Activated gamma-delta T cell treated with Interleukin-2 at 50 U/mL for 16 hours (primary cell): ENCODE measurements around the gene TBC1D16.
"Not testable (repeated sequence)": the region's sequence is repeated elsewhere in the genome, so short reads cannot be mapped to it uniquely, and the experiment has no call there.

Experiments
- DNase-seq: peaks from one replicate; pipeline ENCODE4 v3.0.0-alpha.2; 2020

The TBC1D16 gene

DNA sequence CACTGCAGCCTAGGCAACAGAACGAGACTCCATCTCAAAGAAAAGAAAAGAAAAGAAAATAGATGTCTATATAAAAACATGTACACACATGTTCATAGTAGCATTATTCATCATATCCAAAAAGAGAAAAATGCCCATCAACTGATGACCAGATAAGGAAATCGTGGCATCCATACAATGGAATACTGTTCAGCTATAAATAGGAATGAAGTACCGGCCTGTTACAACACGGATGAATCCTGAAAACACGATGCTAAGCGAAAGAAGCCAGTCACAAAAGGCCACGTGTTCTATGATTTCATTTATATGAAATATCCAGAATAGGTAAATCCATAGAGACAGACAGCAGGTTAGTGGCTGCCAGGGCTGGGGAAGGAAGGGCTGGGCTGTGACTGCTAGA, 65.8 kb downstream of the TBC1D16 start:
- no peak for DNase-seq

DNA sequence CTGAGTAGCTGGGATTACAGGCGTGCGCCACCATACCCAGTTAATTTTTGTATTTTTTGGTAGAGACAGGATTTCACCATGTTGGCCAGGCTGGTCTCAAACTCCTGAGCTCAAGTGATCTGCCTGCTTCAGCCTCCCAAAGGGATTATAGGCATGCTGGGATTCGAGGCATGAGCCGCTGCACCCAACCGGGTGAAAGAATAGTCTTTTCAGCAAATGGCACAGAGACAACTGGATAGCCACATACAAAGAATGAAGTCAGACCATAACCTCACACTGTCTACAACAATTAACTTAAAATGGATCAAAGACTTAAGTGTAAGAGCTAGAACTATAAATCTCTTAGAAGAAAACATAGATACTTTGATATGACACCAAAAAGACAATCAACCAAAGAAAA, 67.6 kb downstream of the TBC1D16 start:
- DNase-seq, result no peak

DNA sequence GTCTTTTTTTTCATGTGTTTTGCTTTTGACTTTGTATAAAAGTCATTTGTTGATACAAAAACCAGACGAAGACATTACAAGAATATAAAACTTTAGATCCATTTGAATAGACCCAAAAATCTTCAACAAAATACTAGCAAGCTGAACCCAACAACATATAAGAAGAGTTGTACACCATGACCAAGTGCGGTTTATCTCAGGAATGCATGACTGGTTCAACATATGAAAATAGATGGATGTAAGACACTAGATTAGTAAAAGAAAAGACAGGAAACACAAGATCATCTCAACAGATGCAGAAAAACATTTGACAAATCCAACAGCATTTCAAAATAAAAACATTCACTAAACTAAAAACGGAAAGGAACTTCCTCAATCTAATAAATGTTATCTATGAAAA, 69.0 kb downstream of the TBC1D16 start:
- no peak for DNase-seq

DNA sequence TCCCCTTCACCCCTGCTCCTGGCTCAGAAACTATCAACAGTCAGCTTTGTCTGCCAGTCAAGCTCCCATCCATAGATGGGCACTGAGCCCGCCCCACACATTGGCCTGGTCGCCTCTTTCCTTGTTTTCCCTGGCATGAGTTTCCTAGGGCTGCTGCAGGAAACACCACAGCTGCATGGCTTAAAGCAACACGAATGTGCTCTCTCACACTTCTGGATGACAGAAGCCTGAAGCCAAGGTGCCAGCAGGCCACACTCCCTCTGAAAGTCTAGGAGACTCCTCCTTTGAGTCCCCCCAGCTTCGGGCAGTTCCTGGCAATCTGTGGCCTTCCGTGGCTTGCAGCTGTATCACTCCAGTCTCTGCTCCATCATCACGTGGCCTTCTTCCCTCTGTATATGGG, 69.9 kb downstream of the TBC1D16 start:
- DNase-seq, result no peak

DNA sequence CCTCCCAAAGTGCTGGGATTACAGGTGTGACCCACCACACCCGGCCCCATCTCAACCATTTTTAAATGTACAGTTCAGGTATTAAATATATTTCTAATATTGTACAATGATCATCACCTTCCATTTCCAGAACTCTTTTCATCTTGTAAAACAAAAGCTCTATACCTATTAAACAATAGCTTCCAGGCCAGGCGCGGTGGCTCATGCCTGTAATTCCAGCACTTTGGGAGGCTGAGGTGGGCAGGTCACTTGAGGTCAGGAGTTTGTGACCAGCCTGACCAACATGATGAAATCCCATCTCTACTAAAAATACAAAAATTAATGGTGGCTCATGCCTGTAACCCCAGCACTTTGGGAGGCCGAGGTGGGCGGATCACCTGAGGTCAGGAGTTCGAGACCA, 73.2 kb downstream of the TBC1D16 start:
- DNase-seq, result not testable (repeated sequence)

DNA sequence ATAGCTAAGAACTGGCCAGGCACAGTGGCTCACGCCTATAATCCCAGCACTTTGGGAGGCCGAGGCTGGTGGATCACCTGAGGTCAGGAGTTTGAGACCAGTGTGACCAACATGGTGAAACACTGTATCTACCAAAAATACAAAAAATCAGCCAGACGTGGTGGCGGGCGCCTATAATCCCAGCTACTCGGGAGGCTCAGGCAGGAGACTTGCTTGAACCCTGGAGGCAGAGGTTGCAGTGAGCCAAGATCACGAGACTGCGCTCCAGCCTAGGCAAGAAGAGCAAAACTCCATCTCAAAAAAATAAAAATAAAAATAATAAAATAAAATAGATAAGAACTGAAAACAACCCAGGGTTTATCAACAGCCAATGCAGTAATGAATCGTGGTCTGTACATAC, 74.1 kb downstream of the TBC1D16 start:
- not testable (repeated sequence) for DNase-seq

DNA sequence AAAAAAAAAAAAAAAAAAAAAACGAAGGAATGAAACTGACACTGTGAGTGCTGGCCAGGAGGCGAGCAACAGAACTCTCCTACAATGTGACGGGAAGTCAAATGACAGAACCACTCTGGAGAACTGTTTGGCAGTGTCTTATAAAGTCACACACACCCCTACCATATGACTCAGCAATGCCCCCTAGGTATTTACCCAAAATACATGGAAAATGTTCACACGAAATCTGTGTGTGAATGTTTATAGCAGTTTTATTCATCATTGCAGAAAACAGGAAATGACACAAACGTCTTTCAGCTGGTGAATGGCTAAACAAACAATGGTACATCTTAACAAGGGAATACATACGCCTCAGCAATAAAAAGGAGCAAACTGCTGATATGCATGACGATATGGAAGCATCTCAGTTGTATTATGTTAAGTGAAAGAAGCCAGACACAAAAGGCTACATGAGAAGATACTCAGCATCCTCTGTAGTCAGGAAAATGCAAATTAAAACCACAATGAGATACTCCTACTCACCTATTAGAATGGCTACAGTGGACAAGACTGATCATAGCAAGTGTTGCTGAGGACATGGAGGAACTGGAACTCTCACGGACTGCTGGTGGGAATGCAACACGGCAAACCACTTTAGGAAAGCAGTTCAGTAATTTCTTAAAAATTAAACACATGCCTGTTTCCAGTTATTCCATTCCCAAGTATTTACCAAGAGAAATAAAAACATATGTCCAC, 74.7 kb downstream of the TBC1D16 start:
- no peak for DNase-seq

DNA sequence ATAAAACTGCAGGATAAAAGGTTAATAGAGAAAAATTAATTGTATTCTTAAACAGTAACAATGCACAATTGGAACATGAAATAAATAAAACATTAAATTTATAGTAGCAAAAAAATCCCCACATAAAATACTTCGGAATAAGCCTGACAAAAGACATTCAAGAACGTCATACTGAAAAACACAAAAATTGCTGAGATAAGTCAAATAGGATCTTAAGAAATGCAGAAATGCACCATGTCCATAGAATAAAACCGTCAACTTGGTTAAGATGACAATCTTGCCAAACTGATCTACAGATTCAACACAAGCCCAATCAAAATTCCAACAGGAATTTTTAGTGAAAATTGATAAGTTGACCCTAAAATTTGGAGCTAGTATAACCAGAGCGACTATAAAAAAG, 76.6 kb downstream of the TBC1D16 start:
- DNase-seq, result no peak

DNA sequence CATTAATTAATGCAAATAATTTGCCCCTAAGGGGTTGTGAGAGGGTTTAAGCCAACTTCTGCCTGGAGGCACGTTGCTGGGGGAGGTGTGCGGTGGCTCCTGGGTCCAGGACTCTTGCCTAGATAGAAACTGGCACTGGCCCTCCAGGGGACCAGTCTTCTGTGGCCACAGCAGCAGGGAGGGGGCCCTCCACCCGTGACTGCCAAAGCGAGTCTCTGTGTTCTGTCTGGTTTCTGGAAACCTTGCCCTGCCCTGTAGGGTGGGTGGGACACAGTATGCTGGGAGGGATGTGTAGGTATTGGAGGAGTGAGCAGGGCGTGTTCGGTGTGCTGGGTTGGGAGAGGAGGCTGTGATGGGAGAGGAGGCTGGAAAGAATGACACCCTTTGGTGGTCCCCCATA, 78.8 kb downstream of the TBC1D16 start:
- DNase-seq, result no peak

DNA sequence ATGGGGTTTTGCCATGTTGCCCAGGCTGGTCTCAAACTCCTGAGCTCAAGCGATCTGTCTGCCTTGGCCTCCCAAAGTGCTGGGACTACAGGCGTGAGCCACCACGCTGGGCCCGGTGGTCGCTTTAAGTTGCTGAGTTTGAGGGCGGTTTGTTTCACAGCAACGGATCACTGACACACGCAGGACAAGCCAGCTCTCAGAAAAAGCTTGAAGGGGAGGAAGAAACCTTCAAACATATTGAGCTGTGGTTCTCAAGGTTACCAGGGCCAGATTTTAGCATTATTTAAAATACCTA, 79.3 kb downstream of the TBC1D16 start:
- not testable (repeated sequence) for DNase-seq

DNA sequence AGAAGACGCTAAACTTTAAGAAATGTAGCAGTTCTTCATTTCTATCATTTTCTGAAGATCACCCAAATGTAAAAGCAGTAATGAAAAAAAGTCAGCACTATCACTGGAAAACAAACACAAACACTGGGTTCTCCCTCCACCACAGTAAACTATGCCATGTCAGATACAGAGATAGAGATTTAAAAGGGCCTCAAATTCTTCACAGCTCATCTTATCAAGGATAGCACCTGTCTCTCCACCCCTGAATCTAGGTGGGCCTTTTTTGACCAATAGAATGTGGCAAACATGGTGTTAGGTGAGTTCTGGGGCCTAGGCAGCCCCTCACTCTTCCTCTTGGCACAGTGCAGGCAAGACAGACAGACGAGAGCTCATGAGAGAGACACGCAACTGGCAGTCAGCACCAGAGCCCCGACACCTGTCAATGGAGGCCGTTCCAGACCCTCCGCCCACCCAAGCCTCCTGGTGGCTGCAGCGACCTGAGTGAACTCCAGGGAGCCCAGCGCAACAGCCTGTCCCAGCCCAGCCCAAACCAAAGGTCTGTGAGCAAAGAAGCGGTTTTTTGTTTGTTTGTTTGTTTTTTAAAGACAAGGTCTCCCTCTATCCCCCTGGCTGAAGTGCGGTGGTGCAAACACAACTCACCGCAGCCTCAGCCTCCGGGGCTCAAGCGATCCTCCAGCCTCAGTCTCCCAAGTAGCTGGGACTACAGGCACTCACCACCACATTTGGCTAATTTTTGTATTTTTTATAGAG, 79.8 kb downstream of the TBC1D16 start:
- DNase-seq, result no peak

DNA sequence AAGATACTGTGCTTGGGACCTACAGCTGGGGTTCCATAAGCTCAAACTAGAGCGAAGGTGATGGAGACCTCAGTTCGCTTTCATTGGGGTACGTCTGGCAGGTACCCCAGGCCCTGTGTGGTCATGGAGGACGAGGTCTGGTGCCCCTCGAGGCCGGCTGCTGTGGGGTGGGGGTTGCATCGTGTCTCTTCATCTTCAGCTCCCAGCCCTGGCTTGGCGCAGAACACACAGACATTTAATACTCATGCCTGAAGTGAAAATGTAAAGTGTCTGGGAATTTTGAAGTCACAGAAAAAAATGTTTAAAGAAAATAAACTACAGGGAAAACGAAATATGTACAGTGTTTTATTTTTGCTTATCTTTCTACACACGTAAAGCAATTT, 80.5 kb downstream of the TBC1D16 start:
- no peak for DNase-seq

DNA sequence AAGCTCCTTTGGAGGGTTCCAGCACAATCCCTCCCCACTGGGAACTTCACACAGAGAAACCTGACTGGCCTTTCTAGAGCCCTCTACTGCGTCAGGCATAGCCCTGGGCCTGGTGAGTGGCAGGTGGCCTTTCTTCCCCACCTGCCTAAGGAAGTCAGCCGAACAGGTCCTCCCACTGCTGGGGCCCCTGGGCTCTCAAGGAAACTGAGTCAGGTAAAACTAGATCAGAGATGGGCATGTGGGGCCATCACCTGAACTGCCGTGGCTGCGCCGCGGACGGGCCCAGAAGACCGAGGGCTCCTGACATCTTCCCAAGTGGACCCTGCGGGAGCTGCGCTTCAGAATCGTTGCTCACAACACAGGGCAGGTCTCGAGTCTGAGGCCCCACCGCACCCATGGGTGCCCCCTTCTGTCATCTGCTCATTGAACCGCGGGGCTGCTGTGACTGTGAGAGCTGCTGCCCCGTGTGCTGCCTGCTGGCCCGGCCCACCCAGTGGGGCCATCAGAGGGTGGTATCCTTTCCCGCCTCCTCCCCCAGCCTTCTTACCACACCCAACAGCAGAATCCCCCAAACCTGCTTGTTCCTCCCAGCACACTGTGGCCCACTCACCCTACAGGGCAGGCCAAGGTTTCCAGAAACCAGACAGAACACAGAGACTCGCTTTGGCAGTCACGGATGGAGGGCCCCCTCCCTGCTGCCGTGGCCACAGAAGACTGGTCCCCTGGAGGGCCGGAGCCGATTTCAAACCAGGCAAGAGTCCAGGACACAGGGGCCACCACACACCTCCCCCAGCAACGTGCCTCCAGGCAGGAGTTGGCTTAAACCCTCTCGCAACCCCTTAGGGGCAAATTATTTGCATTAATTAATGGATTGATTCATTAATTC, 81.1 kb downstream of the TBC1D16 start:
- no peak for DNase-seq

DNA sequence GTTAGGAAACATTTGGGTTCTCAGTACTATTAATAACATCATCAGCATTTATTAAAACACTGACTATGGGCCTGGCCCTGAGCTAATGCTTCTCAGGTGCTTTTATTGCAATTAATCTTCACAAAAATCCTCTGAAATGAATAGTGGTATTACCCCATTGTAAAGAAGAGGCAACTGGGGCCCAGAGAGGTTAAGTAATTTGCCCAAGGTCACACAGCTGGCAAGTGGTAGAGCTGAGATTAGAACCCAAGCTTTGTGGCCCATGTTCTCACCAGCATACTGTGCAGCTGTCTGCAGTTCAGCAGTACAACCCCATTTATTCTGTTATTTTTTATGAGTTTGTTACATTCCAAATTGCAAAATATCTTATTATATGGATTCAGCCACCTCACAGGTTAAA, 82.3 kb downstream of the TBC1D16 start:
- DNase-seq, result no peak

DNA sequence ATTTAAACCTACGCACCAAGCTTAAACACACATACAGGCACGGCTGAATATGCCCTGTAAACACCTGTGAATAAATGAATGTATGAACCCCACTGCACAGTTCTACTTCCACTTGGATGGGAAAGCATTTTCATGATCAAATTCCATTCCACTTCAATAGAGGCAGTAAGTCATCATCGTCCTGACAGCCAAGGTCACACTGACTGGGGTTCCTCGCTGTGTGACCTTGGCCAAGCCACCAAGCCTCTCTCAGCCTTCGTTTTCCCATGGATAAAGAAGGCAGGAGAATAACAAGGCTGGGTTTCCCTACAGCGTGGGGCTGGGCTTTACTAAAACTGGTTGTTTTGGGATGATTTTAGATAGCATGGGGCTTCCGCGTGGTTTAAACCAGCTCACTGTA, 82.8 kb downstream of the TBC1D16 start:
- DNase-seq, result no peak

DNA sequence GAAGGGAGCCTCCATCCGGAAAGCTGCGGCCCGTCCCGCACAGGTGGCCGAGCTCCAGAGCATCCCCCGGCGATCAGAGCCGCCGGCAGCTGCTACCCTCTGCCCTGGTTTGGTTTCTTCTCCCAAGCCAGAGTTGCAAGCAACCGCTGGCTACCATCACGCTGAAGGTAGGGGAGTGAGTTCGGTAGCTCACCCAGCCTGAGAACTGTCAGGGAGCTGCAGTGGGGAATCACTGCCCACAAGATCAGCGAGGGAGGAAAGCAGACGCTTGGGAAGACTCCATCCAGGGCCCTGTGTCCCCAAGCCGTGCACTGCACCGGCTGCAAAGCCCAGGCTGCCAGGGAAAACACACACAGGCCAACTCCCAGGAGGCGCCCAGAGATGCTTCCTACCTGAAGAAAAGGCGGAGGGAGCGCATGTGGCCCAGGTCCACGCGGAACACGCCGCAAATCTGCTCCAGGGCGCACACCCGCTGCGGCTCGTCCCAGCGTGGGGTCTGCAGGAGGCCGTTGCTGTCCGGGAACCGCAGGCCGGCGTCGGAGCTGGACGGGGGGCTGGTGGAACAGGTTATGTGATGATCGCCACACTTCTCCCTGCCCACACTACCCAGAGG, 83.3 kb downstream of the TBC1D16 start:
- DNase-seq, result no peak

DNA sequence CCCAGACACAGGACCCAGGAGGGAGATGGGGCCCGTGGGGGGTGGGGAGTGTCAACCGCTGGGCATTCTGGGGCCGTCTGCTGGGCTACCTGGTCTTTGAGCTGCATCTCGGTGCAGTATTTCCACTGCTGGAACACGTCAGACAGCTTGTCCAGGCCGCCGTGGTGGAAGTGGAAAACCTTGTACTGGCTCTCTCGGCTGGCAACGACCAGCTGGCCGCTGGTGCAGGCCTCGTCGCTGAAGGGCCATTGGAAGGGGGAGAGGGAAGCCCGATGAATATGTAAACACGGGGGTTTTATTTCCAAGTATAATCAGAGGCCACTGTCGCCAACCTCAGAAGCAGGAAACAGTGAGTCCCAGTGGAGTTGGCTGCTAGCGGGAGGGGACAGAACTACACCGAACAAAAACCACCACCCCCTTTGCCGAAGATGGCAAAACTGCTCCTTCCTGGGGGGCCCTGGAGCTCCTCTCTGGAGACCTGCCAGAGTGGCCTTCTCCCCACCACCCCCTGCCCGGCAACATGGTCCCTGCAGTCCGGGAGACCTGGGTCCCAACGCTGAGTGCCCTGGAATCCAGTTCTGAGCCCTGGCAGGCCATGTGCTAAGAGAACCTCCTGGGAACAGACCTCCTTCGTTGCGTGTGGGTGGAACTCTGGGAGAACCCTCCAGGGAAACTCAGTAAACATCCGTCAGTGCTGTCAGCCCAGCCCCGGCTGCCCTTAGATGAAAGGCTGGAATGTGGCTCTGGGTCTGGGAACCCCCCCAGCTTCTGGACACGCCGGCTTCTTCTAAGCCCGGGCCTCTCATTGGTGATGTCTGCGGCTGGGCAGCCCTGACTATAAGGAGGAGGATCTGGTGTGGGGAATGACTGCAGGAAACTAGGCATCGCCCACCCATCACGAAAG, 84.1 kb downstream of the TBC1D16 start:
- DNase-seq, result no peak

DNA sequence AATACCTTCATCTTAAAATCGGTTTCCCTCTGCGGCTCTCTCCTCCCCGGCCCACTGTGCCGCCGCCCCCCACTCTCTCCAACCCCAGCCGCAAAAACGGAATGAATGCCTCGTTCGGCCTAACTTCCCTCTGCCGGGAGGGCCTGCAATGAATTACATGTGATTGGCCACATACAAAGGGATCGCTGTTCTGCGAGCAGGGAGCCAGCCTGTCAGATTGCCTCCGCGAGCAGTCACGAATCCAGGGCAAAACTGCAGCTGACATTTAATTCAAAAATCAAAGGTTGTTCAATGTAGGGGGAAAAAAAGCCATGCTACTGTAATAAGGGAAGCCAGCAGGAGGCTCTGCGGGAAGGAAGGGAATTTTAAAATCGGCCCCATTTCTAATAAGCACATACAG, 84.9 kb downstream of the TBC1D16 start:
- no peak for DNase-seq

DNA sequence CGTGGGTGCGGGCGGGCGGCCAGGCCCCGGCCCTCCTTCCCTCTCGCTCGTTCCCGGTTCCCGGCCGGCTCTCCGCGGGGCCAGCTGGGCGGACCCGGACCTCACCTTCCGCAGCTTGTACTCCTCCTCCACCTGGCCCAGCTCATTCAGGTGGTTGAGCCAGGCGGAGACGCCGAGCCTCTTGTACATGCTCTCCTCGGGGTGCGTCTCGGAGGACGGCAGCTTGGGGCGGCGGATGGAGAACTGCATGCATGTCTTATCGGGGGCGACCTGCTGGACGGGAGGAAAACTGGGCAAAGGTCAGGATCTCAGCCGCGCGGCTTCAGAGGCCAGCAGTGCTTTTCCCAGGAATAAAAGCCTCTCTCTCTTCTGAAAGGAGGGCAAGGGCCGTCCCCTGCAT, 85.4 kb downstream of the TBC1D16 start:
- no peak for DNase-seq

DNA sequence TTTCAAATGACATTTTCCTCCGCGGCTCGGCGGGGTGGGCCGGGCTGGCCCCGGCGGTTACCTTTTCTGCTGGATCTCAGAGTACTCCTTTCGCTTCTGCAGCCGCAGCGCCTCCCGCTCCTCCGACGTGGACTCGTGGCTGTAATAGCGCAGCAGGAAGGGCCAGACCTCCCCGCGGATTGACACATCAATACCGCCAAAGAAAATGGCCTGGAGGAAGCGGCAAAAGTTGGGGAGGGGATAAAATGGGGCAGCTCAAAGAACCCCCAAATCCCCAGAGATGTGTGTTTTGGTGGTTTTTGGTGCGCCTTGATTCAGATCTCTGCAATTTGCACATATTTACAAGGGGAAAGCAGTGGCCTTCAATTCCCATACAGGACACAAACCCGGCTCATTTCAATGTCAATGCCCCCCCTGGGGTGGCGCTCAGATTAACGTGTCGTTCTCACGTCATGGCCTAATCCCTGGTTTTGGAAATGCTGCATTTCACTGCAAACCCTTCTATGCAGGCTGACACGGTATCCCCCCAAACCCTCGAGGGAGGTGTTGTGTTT, 85.9 kb downstream of the TBC1D16 start:
- no peak for DNase-seq

DNA sequence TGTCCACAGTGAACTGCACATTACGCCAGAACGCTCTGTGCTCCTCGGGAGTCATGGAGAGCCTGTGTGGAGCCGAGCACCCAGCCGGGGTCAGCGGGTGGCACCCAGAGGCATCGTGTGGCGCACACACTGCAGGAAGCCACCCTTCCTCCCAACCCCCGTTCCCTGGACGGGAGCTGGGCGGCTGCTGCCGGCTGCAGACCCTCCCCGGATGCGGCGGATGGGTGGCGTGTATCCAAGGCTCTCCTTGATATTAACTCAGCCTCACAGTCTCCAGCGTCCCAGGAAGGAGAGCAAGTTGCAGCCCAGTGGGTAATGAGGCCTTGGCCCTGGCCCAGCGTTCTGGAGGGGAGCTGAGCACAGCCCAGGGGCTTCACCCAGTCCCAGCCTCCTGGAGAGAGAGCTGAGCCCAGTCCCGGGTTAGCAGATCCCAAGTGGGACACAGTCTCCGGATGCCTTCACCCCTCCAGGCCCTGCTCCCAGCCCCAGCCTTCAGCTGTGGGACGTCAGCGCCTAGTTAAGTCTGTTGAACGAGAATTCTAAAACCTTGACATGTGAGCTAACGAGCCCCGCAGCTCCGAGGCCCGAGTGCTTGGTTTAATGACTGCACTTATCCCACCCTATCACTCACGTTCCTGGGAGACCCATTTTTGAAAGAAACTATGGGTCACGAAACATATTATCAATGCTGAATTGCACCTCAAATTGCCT, 86.6 kb downstream of the TBC1D16 start:
- no peak for DNase-seq
